ENCODE data around the gene STK32B. TPM values are rescaled to one million over a fixed set of nuclear protein-coding genes. Genes with fewer than 3 reads are reported as not detected.

The STK32B gene
- total RNA-seq, 2 experiments from 2014 or later = not detected

DNA sequence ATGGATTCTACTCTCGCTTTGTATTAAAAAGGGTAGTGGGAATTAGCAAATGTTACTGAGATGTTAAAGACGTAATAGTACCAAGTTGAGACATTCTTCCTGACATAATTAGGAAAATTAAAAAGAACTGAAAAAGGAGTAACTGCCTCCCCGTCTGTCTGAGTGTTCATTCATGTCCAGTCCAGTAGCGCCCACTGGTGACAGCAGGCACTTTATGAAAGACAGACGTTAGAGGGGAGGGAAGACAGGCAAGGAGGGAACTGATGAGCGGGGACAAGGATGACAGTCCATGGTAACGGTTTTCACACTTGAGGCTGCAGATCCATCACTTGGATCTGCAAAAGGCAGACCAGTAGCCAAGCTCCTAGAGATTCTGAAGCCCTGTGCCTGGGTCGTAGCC lies 326.7 kb downstream of the STK32B start:
- DNase-seq = no peak
- no peaks in the 10 kb centered on the region for H3K36me3 Mint-ChIP-seq
- no peaks in the 10 kb centered on the region for H3K4me1 Mint-ChIP-seq
- H3K27me3 Mint-ChIP-seq = no peaks in the 10 kb centered on the region
- no peak overlapping the region for H3K4me3 Mint-ChIP-seq
- H3K9me3 Mint-ChIP-seq = peaks cover 12% of the 10 kb centered on the region
- H3K27ac Mint-ChIP-seq = no peak overlapping the region

DNA sequence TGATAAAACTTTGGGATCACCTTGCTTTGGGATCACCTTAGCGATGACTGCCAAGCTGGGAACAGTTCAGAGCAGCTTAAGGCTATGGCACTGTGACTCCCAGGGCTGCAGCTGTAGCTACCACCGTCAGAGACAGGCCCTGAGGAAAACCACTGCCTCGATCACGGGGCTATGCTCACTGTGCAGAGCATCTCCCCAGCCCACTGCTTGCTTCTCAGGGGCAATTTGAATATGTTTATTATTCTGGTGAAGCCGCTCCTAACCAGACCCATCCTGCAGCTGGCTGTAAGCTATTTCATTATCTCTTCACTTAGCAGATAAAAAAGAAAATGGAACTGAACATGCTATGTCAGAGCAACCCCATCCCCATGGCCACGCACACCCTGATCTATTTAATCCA lies 328.6 kb downstream of the STK32B start:
- Mint-ChIP-seq H3K27ac (no peak overlapping the region), H3K9me3 (peaks cover 7% of the 10 kb centered on the region), H3K27me3 (no peaks in the 10 kb centered on the region), H3K36me3 (no peaks in the 10 kb centered on the region), H3K4me3 (no peak overlapping the region), H3K4me1 (no peaks in the 10 kb centered on the region)
- no peak for DNase-seq

DNA sequence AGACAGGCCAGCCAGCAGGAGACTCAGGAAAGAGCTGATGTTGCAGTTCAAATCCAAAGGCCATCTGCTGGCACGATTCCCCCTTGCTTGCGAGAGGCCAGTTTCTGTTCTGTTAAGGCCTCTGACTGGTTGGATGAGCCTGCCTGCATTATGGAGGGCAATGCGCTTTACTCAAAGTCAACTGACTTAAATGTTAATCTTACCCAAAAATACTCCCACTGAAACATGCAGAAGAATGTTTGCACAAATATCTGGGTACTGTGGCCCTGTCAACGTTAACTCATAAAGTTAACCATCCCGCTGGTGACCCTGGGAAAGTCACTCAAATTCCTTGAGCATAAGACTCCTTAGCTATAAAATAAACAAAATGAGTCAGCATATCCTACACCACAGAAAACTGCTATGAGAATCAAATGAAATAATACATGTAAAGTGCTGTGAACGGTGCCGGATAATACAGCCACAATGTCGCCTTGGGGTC lies 330.7 kb downstream of the STK32B start:
- no peak overlapping the region for H3K4me3 Mint-ChIP-seq
- H3K36me3 Mint-ChIP-seq = no peaks in the 10 kb centered on the region

DNA sequence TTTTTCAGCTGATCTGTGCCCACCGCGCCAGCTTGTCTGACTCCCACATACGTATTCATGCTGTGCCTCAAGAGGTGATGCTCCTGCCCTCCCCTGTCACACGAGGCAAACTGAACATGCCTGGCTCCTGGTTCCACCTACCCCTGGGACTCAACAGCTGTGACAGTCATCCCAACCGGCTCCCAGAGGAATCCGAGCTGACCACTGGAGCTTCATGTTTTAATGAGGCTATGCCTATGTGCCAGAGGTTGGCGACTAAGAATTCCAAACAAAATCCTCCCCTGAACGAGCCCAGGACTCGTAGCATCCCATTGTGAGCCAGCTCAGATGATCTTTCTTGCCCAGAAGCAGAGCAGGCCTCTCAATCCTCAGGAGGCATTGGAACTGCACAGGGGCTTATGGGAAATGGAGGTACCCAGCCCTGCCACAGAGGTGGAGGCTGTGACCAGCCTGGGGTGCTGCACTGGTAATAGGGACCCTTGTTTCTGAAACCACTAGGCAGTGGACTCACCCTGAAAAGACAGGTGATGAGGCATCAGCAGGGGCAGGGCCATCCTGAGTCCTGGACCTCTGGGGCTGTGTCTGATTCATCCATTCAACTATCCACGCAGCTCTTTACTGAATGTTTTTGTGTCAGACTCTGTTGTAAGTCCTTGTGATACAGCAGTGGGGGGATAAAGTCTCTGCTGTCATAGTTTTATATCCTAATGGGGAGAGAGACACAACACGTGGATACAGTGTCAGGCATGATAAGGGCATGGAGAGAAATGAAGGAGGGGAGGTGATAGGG lies 332.1 kb downstream of the STK32B start:
- no peak for DNase-seq
- H3K27ac Mint-ChIP-seq = no peak overlapping the region
- no peaks in the 10 kb centered on the region for H3K4me1 Mint-ChIP-seq

More for the DNA sequence above, 330.7 kb downstream of the STK32B start:
- Mint-ChIP-seq H3K27ac (no peak overlapping the region), H3K9me3 (peaks cover 6% of the 10 kb centered on the region), H3K27me3 (no peaks in the 10 kb centered on the region), H3K4me1 (no peaks in the 10 kb centered on the region)
- DNase-seq = no peak

DNA sequence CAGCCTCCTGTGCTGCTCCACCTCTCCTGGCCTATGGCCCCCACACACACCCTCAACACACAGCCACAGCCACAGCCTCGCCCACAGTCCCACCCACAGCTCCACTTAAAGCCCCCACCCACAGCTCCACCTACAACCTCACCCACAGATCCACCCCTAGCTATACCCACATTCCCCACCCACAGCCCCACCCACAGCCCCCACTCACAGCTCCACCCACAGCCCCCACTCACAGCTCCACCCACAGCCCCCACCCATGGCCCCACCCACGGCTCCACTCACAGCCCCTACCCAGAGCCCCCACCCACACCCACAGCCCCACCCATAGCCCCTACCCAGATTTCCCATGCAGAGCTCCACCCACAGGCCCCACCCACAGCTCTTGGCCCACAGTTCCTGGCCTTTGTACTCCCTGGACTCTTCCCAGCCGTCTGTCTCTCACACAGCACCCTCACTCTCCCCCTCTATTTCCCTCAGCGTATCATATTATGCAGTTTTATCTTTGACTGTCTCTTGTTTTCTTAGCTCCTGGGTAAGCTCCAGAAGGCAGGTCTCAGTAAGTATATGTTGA lies 334.5 kb downstream of the STK32B start:
- Mint-ChIP-seq H3K4me1 (no peaks in the 10 kb centered on the region), H3K27me3 (no peaks in the 10 kb centered on the region)

More for the DNA sequence above, 332.1 kb downstream of the STK32B start:
- H3K9me3 Mint-ChIP-seq = peaks cover 1% of the 10 kb centered on the region
- no peaks in the 10 kb centered on the region for H3K27me3 Mint-ChIP-seq
- H3K36me3 Mint-ChIP-seq = no peaks in the 10 kb centered on the region
- no peak overlapping the region for H3K4me3 Mint-ChIP-seq

DNA sequence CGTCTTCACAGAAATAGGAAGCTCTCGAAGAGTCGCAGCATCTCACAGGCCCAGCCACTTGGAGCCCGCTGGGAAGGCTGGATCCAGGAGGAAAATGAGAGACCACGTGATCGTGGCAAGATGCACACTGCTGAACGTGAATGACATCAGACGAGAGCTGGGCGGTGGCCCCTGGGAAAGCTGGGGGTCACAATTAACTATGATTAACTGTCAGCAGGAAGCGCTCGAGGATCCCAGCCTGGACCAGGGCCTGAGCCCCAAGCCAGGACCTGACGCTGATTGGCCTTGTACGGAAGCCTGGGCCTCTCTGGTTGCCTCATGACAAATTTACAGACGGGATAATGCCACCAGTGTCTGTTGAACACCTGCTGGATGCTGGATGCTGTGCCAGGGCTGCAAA lies 335.6 kb downstream of the STK32B start:
- H3K4me3 Mint-ChIP-seq = no peak overlapping the region
- H3K27ac Mint-ChIP-seq = no peak overlapping the region
- H3K27me3 Mint-ChIP-seq = no peaks in the 10 kb centered on the region
- no peaks in the 10 kb centered on the region for H3K4me1 Mint-ChIP-seq
- no peaks in the 10 kb centered on the region for H3K36me3 Mint-ChIP-seq
- H3K9me3 Mint-ChIP-seq = peaks cover 1% of the 10 kb centered on the region
- no peak for DNase-seq

More for the DNA sequence above, 334.5 kb downstream of the STK32B start:
- H3K9me3 Mint-ChIP-seq = peaks cover 1% of the 10 kb centered on the region
- no peak overlapping the region for H3K4me3 Mint-ChIP-seq
- H3K36me3 Mint-ChIP-seq = no peaks in the 10 kb centered on the region
- H3K27ac Mint-ChIP-seq = no peak overlapping the region
- no peak for DNase-seq

DNA sequence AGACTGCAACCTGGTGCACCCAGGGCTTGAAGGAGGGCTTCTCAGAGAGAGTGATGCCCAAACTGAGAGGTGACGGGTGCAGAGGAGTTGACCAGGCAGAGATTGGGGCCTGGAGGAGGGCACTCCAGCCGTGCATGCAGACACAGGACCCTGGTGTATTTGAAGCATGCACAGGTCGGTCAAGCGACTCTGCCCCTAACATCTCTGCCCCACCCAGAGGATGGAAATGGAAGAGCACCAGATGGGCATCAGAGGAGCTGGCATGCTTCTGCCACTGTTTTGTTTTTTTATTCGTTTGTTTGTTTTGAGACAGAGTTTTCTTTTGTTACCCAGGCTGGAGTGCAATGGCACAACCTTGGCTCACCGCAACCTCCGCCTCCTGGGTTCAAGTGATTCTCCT lies 336.2 kb downstream of the STK32B start:
- no peak for DNase-seq

DNA sequence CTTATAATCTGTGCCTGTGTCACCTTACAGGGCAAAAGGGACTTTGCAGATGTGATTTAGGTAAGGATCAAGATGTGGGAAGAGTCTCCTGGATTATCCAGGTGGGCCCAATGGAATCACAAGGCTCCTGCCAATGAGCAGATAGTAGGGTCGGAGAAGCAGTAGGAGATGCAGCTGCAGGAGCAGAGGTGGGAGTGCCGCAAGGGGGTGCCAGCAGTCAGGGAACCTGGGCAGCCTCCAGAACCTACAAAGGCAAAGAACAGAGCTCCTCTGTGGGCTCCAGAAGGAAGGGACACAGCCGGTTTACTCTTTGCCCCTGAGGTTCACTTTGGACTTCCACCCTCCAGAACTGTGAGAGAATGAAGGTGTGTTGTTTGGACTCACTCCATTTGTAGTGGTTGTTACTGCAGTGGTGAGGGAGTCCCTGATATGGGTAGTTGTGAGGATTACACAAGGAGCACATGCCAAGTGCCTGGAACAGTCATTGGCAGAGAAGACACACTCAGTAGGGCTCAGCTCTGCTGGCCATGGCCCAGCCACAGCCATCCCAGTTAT lies 338.6 kb downstream of the STK32B start:
- Mint-ChIP-seq H3K27ac (no peak overlapping the region), H3K4me1 (no peaks in the 10 kb centered on the region), H3K4me3 (no peak overlapping the region), H3K27me3 (no peaks in the 10 kb centered on the region), H3K9me3 (peaks cover 3% of the 10 kb centered on the region), H3K36me3 (no peaks in the 10 kb centered on the region)
- DNase-seq = no peak

More for the DNA sequence above, 336.2 kb downstream of the STK32B start:
- peaks cover 1% of the 10 kb centered on the region for H3K9me3 Mint-ChIP-seq
- H3K27me3 Mint-ChIP-seq = no peaks in the 10 kb centered on the region
- no peak overlapping the region for H3K4me3 Mint-ChIP-seq
- H3K27ac Mint-ChIP-seq = no peak overlapping the region
- H3K4me1 Mint-ChIP-seq = no peaks in the 10 kb centered on the region
- no peaks in the 10 kb centered on the region for H3K36me3 Mint-ChIP-seq

DNA sequence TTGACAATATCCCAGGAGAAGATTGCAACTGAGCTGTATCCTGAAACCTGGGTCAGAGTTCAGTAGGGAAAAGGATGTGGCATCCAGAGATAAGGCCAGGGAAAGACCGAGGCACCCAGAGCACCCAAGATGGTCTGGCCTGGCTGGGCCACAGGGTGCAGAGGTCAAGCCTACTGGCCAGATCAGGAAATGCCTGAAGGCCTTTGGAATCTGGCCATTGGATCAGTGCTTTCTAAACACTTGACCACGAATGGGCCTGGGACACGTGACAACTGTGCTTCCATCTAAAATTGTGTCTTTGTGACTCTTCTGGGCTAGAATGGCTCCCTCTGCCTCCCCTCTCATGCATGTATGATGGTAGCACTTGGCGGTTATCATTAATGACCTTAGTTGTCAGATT lies 340.2 kb downstream of the STK32B start:
- Mint-ChIP-seq H3K9me3 (peaks cover 1% of the 10 kb centered on the region), H3K27me3 (no peaks in the 10 kb centered on the region), H3K36me3 (no peaks in the 10 kb centered on the region), H3K4me1 (no peaks in the 10 kb centered on the region), H3K4me3 (no peak overlapping the region), H3K27ac (no peak overlapping the region)
- no peak for DNase-seq

DNA sequence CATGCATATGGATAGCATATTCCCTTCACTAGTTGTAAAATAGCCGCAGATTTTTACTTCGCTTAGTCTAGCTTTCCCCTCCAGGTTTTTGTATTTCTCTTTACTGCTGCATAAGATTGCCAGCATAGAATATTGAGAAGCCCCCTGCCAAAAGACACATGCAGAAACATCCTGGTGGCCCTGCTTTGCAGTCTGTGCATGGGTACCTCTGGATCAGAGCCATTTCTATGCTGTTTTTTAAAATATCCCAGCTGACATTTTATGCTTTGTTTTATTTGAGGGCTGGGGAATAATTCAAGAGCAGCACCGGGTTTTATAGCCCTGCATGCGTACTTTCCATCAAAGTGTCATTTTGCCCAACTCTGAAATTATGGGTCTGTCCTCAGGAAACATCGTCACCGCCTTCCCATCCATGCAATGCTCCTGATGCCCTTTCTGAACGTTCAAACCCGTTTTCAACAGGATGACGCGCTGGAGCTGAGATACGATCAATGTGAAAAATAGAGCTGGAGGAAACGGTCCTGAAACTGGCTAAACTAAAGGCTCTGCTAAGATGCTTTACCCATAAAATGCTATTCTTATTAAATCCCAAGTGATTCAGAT lies 342.7 kb downstream of the STK32B start:
- Mint-ChIP-seq H3K36me3 (no peaks in the 10 kb centered on the region), H3K9me3 (peaks cover 1% of the 10 kb centered on the region), H3K4me1 (no peaks in the 10 kb centered on the region), H3K27ac (no peak overlapping the region), H3K27me3 (no peaks in the 10 kb centered on the region), H3K4me3 (no peak overlapping the region)
- DNase-seq = no peak

DNA sequence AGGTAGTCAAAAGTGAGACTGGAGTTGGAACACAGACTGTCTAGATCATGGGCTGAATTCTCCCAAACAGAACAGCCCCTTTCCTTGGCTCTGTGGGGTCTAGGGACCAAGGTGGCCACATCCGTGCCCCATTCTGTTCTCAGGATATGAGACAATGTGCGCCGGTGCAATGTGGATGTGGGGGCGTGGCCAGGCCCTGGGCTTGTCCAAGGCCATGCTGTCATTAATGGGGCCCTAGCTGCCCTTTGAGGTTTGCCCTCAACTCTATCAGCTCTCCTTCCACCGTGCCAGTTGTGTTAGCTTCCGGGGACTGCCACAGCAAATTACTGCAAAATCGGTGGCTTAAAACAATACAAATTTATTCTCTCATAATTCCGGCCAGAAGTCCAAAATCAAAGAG lies 344.5 kb downstream of the STK32B start:
- no peak overlapping the region for H3K27ac Mint-ChIP-seq
- H3K36me3 Mint-ChIP-seq = no peaks in the 10 kb centered on the region
- no peaks in the 10 kb centered on the region for H3K27me3 Mint-ChIP-seq
- DNase-seq = no peak
- peaks cover 1% of the 10 kb centered on the region for H3K9me3 Mint-ChIP-seq
- no peaks in the 10 kb centered on the region for H3K4me1 Mint-ChIP-seq
- no peak overlapping the region for H3K4me3 Mint-ChIP-seq

DNA sequence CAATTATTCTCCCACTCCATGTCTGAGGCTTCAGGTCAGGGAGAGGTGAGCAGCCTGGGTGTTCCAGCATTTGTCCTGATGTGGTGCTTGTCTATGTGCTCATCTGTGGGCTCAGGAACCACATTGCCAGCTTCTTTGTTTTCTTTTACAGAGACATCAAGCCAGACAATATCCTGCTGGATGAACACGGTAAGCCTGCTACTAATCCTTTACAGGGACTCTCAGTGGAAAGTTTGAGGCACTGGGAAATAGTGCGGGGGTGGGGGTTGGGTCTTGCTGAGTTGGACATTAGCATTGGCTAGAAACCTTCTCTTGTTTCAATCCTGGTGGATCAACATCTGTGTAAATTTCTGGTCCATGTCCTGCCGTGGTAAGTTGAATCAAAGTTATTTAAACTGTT lies 346.8 kb downstream of the STK32B start:
- Mint-ChIP-seq H3K9me3 (peaks cover 1% of the 10 kb centered on the region), H3K4me1 (no peaks in the 10 kb centered on the region), H3K27ac (no peak overlapping the region), H3K4me3 (no peak overlapping the region), H3K27me3 (no peaks in the 10 kb centered on the region), H3K36me3 (no peaks in the 10 kb centered on the region)
- DNase-seq = no peak

DNA sequence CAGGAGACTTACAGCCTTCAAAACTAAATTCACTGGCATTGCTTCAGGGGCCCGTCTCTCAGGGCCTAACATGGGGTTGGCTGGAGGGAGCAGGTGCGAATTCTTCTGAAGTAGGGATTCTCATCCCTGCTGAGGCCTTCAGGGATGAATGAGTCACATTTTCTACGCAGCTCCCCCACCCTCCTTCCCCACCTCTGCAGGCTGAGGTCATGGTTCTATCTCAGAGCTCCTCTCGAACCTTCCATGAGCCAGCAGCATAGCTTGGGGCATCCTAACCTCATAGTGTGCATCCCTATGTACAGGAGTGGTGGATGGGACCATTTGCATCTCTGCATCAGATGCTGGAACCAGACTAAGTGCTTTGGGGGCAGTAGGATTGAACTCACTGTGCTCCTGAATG lies 347.8 kb downstream of the STK32B start:
- H3K4me3 Mint-ChIP-seq = no peak overlapping the region
- no peak for DNase-seq
- H3K9me3 Mint-ChIP-seq = no peaks in the 10 kb centered on the region
- no peaks in the 10 kb centered on the region for H3K4me1 Mint-ChIP-seq
- H3K36me3 Mint-ChIP-seq = no peaks in the 10 kb centered on the region
- H3K27me3 Mint-ChIP-seq = no peaks in the 10 kb centered on the region
- no peak overlapping the region for H3K27ac Mint-ChIP-seq

DNA sequence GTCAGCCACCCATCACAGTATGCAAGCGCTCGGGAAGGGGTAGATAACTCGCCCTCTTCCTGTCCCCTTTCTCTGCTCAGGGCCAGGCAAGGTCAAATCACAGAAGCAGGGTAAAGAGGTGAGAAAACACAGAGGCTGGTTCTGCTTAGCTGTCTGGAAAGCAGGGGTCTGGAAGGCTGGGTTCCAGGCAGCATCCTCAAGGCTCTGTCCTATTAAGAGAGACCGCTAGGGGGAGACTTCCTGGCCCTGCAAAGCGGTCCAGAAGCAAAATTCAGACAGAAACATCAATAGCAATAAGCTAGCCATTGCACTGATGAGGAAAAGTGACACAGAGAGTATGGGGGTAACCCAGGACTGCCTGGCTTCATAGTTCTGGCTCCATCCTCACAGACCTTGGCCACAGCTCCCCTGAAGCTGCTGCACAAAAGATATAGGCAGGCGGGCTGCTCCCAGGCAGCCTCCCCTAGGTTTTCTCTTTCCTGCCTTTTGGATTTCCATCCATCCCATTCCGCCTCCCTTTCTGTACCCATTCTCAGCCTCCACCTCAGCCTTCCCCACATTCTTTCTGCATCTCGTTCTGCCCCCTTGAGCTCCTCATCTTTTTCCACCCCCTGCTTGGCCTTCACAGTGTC lies 348.6 kb downstream of the STK32B start:
- Mint-ChIP-seq H3K36me3 (no peaks in the 10 kb centered on the region), H3K4me1 (no peaks in the 10 kb centered on the region), H3K27me3 (no peaks in the 10 kb centered on the region)

More for the DNA sequence above, 348.6 kb downstream of the STK32B start:
- Mint-ChIP-seq H3K9me3 (no peaks in the 10 kb centered on the region), H3K27ac (no peak overlapping the region), H3K4me3 (no peak overlapping the region)
- no peak for DNase-seq

Data from activated naive CD8-positive, alpha-beta T cell treated with anti-CD3 and anti-CD28 coated beads for 36 hours (primary cell).